GM12878 (cell line): Measurements from ENCODE around the gene MALRD1. TPM values are rescaled to one million over a fixed set of nuclear protein-coding genes. Genes with fewer than 3 reads are reported as not detected.

Source experiments
- ATAC-seq: fragments of 200-7000 bp; cut with Tn5 transposase; 3 replicates; pipeline ENCODE4 v1.9.1; 2020; ENCODE audit warnings: mild to moderate bottlenecking, moderate library complexity
- BruUV-seq: library from RNA; stranded (reverse); fragments of 400-500 nt; replicated peaks from 2 replicates; lab custom pipeline; 2021; lab: Mats Ljungman, UMichigan
- CTCF ChIA-PET: fragments of 300-600 bp; sonication (Branson Sonifier 250); formaldehyde crosslinking; extraction: SDS; loops from one replicate; lab custom pipeline; 2021; ENCODE audit warnings: inconsistent platforms; lab: Yijun Ruan, JAX
- POLR2A ChIA-PET: fragments of 350-600 bp; formaldehyde crosslinking; extraction: SDS; loops from one replicate; lab custom pipeline; 2021; ENCODE audit warnings: inconsistent platforms; lab: Charles Lee
- RAD21 ChIA-PET: fragments of 300-600 bp; sonication (Branson Sonifier 250); formaldehyde crosslinking; loops from one replicate; lab custom pipeline; 2023; ENCODE audit warnings: antibody characterized with exemption; ENCODE audit not compliant: unreplicated experiment; lab: Charles Lee
- SMC1A ChIA-PET: fragments of 300-600 bp; sonication (Branson Sonifier 250); formaldehyde crosslinking; loops from one replicate; lab custom pipeline; 2023; ENCODE audit not compliant: unreplicated experiment, uncharacterized antibody; lab: Charles Lee
- DNase-seq: peaks from one replicate; pipeline ENCODE4 v3.0.0-alpha.2; 2011; ENCODE audit warnings: low read depth, low spot score
- FAIRE-seq: peaks from 3 replicates; lab custom pipeline; 2011; peaks lifted over from hg19 to GRCh38; lab: Jason Lieb, UNC
- H2AFZ ChIP-seq: 2 replicates; pipeline ENCODE4 v1.6.0; 2011; ENCODE audit warnings: low read depth, low read length, control low read depth; ENCODE audit not compliant: control insufficient read depth
- H3K27ac ChIP-seq: 2 replicates; pipeline ENCODE4 v1.5.1; 2011; ENCODE audit warnings: control low read depth; ENCODE audit not compliant: control insufficient read depth, insufficient read depth
- H3K27me3 ChIP-seq, 2 experiments: replicated peaks in 1 of 2; 2 replicates each; pipeline versions ENCODE4 v1.6.0 to v1.6.1; 2011; ENCODE audit warnings: low read length in 1 of 2; ENCODE audit not compliant: control insufficient read depth in 2 of 2, insufficient read depth in 2 of 2
- H3K36me3 ChIP-seq, 2 experiments: 2 replicates each; pipeline ENCODE4 v1.5.1; 2011; ENCODE audit warnings: low read length in 1 of 2; ENCODE audit not compliant: control insufficient read depth in 2 of 2, insufficient read depth in 2 of 2
- H3K4me1 ChIP-seq: 2 replicates; pipeline ENCODE4 v1.6.1; 2011; ENCODE audit warnings: mild to moderate bottlenecking, low read length, moderate library complexity, mixed read lengths; ENCODE audit not compliant: control insufficient read depth, insufficient read depth
- H3K4me2 ChIP-seq: 2 replicates; pipeline ENCODE4 v1.6.0; 2011; ENCODE audit warnings: control low read depth; ENCODE audit not compliant: control insufficient read depth, insufficient read depth
- H3K4me3 ChIP-seq: fragments of 200-600 bp; sonication (generic); 2 replicates; pipeline ENCODE4 v1.5.1; 2016
- H3K79me2 ChIP-seq: 2 replicates; pipeline ENCODE4 v1.6.0; 2011; ENCODE audit warnings: low read length; ENCODE audit not compliant: control insufficient read depth, insufficient read depth
- H3K9ac ChIP-seq: 2 replicates; pipeline ENCODE4 v1.8.0; 2011; ENCODE audit warnings: low read length, control low read depth, mixed read lengths; ENCODE audit not compliant: control insufficient read depth, insufficient read depth
- H3K9me3 ChIP-seq: replicated peaks from 3 replicates; pipeline ENCODE4 v1.5.1; 2011; ENCODE audit warnings: mild to moderate bottlenecking, low read length; ENCODE audit not compliant: control insufficient read depth, insufficient read depth
- H4K20me1 ChIP-seq: 2 replicates; pipeline ENCODE4 v1.6.0; 2011; ENCODE audit not compliant: control insufficient read depth, insufficient read depth
- ASH2L ChIP-seq: fragments of 300-600, 200-600 bp; sonication (generic); IDR thresholded peaks from 2 replicates; pipeline ENCODE4 v1.6.1; 2017; ENCODE audit warnings: low read depth, mild to moderate bottlenecking, borderline replicate concordance
- CEBPB ChIP-seq, 2 experiments: fragments of 150-350 bp in 1 of 2; IDR thresholded peaks; 2 replicates each; pipeline ENCODE4 v1.6.1; 2012 to 2014; ENCODE audit warnings: low read depth in 2 of 2, low read length in 2 of 2, borderline replicate concordance in 1 of 2, inconsistent platforms in 1 of 2
- FOXK2 ChIP-seq: fragments of 450-650 bp; IDR thresholded peaks from 2 replicates; pipeline ENCODE4 v1.6.1; 2017; ENCODE audit warnings: mild to moderate bottlenecking, moderate library complexity
- HCFC1 ChIP-seq: fragments of 150-350 bp; IDR thresholded peaks from 2 replicates; pipeline ENCODE4 v1.6.1; 2014; ENCODE audit warnings: low read length
- NR2C1 ChIP-seq: fragments of 450-650 bp; IDR thresholded peaks from 2 replicates; pipeline ENCODE4 v1.6.1; 2017; ENCODE audit warnings: antibody characterized with exemption, mild to moderate bottlenecking, moderate library complexity
- NRF1 ChIP-seq: conservative IDR thresholded peaks from 2 replicates; pipeline ENCODE4 v1.6.1; 2011; ENCODE audit warnings: mild to moderate bottlenecking, low read depth, low read length, improper control_type of control experiment
- POLR2AphosphoS5 ChIP-seq: IDR thresholded peaks from 2 replicates; pipeline ENCODE4 v1.6.1; 2011; ENCODE audit warnings: mild to moderate bottlenecking, low read length, inconsistent platforms
- RUNX3 ChIP-seq: IDR thresholded peaks from 2 replicates; pipeline ENCODE4 v1.6.1; 2012; ENCODE audit warnings: low read length, inconsistent platforms
- SMAD5 ChIP-seq: IDR thresholded peaks from 2 replicates; pipeline ENCODE4 v1.6.1; 2016; ENCODE audit warnings: antibody characterized with exemption, low read depth
- SMC3 ChIP-seq: IDR thresholded peaks from 2 replicates; pipeline ENCODE4 v1.6.1; 2011; ENCODE audit warnings: low read length, improper control_type of control experiment, borderline replicate concordance
- SREBF2 ChIP-seq: IDR thresholded peaks from 2 replicates; pipeline ENCODE4 v1.6.1; 2012; ENCODE audit warnings: mild to moderate bottlenecking, low read length
- ZNF622 ChIP-seq: fragments of 450-650 bp; IDR thresholded peaks from 2 replicates; pipeline ENCODE4 v1.6.1; 2017; ENCODE audit warnings: mild to moderate bottlenecking, inconsistent platforms
- ZSCAN29 ChIP-seq: fragments of 450-650 bp; IDR thresholded peaks from 2 replicates; pipeline ENCODE4 v1.6.1; 2017; ENCODE audit warnings: mild to moderate bottlenecking, moderate library complexity
- WGBS: methylation state at CpG from one replicate; pipeline ENCODE4 v1.1.6; 2016; ENCODE audit warnings: low lambda C conversion rate; ENCODE audit not compliant: insufficient replicate concordance, insufficient coverage; ENCODE audit errors: missing lambda C conversion rate; 5-methylcytosine and 5-hydroxymethylcytosine counted together
- in situ Hi-C: fragments of 300-500 bp; cut with MboI; formaldehyde crosslinking; loops from 9 replicates; pipeline ENCODE4 v1.14.3; 2018; ENCODE audit warnings: mixed read lengths
- intact Hi-C: fragments of 100-400 bp; cut with micrococcal nuclease; formaldehyde crosslinking; loops from one replicate; pipeline ENCODE4 v1.14.2; 2022; ENCODE audit not compliant: unreplicated experiment
- polyA plus RNA-seq, 11 experiments: library from polyadenylated mRNA; depleted of rRNA in 4 of 11; unstranded in 6 of 11; stranded (reverse) in 5 of 11; fragments of >200 nt; fragmentation: Nextera tagmentation in 4 of 11; fragmentation: Illumina TruSeq in 1 of 11; extraction: Ambion mirVana in 4 of 11; extraction: Trizol in 1 of 11; gene quantifications; 1 replicate in 1 of 11; 2 replicates in 10 of 11; pipeline versions ENCODE4 v1.2.1 to v1.2.3, GENCODE V29; 2011 to 2016; ENCODE audit warnings: inconsistent platforms in 2 of 11, missing spikeins in 2 of 11, low read depth in 1 of 11
- total RNA-seq, 4 experiments: library from RNA; depleted of rRNA in 3 of 4; stranded (reverse); fragments of >200 nt in 3 of 4; fragmentation: Illumina TruSeq in 1 of 4; extraction: Trizol in 1 of 4; gene quantifications; 2 replicates each; pipeline versions ENCODE4 v1.2.1 to v1.2.3, GENCODE V29; 2013 to 2021
- TF ChIP-seq, protein P1 (sequence below): IDR thresholded peaks from 2 replicates; pipeline ENCODE4 v1.6.1; 2012; ENCODE audit warnings: low read length, inconsistent platforms
- TF ChIP-seq, protein P2 (sequence below): IDR thresholded peaks from 2 replicates; pipeline ENCODE4 v1.6.1; 2012; ENCODE audit warnings: low read depth, low read length, improper control_type of control experiment
- TF ChIP-seq, protein P3 (sequence below): IDR thresholded peaks from 2 replicates; pipeline ENCODE4 v1.6.1; 2012; ENCODE audit warnings: mild to moderate bottlenecking, low read depth, low read length
- TF ChIP-seq, protein P4 (sequence below): fragments of 450-650 bp; IDR thresholded peaks from 2 replicates; pipeline ENCODE4 v1.6.1; 2018; ENCODE audit warnings: mild to moderate bottlenecking, low read depth, moderate library complexity; ENCODE audit not compliant: partially characterized antibody

MALRD1 gene
- total and polyA plus RNA-seq, 10 of the 15 experiments (the other 5 are each of a cell fraction or from before 2014, with no cell fraction given) = 0.12 to 6.6 (median 0.26) TPM; not detected in 2

DNA sequence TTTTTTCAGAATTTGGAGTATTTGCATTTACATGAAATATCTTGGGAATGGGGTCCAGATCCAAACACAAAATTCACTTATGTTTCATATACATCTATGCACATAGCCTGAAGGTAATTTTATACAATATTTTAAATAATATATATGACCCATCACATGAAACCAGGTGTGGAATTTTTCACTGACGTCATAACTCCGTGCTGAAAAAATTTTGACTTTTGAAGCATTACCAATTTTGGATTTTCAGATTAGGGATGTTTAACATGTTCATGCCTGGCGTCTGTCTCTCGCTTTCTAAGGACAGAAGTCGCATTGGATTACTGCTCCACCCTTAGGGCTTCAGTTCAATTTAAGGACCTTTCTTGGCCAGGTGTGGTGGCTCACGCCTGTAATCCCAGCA lies 418.1 kb downstream of the MALRD1 start:
- no TSS peak for BruUV-seq
- no peaks in the 10 kb centered on the region for H3K79me2 ChIP-seq
- DNase-seq (no peak), ATAC-seq (no peak), FAIRE-seq (no peak)
- no peak overlapping the region for H3K9ac ChIP-seq
- no peak overlapping the region for H3K4me2 ChIP-seq
- WGBS = 41% methylated on average over 6 of the region's 6 CpGs
- H3K9me3 ChIP-seq = no peaks in the 10 kb centered on the region
- no peaks in the 10 kb centered on the region for H3K4me1 ChIP-seq
- intact Hi-C loops (no loop called here), in situ Hi-C loops (no loop called here)
- no peaks in the 10 kb centered on the region for H3K27me3 ChIP-seq
- TF ChIP-seq ASH2L (no peak), CEBPB (IDR thresholded peaks at IDR 0.05; ENCODE audit: borderline replicate concordance in 1 of 2, low read depth in 2 of 2, low read length in 2 of 2) (no peak), HCFC1 (no peak), ZNF622 (no peak), RUNX3 (no peak), ZSCAN29 (no peak), SMAD5 (no peak), NR2C1 (no peak), SREBF2 (no peak), FOXK2 (no peak), NRF1 (no peak), POLR2AphosphoS5 (no peak), SMC3 (no peak)
- TF ChIP-seq, protein P1, sequence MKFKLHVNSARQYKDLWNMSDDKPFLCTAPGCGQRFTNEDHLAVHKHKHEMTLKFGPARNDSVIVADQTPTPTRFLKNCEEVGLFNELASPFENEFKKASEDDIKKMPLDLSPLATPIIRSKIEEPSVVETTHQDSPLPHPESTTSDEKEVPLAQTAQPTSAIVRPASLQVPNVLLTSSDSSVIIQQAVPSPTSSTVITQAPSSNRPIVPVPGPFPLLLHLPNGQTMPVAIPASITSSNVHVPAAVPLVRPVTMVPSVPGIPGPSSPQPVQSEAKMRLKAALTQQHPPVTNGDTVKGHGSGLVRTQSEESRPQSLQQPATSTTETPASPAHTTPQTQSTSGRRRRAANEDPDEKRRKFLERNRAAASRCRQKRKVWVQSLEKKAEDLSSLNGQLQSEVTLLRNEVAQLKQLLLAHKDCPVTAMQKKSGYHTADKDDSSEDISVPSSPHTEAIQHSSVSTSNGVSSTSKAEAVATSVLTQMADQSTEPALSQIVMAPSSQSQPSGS = no peak
- TF ChIP-seq, protein P2, sequence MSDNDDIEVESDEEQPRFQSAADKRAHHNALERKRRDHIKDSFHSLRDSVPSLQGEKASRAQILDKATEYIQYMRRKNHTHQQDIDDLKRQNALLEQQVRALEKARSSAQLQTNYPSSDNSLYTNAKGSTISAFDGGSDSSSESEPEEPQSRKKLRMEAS = no peak
- TF ChIP-seq, protein P3, sequence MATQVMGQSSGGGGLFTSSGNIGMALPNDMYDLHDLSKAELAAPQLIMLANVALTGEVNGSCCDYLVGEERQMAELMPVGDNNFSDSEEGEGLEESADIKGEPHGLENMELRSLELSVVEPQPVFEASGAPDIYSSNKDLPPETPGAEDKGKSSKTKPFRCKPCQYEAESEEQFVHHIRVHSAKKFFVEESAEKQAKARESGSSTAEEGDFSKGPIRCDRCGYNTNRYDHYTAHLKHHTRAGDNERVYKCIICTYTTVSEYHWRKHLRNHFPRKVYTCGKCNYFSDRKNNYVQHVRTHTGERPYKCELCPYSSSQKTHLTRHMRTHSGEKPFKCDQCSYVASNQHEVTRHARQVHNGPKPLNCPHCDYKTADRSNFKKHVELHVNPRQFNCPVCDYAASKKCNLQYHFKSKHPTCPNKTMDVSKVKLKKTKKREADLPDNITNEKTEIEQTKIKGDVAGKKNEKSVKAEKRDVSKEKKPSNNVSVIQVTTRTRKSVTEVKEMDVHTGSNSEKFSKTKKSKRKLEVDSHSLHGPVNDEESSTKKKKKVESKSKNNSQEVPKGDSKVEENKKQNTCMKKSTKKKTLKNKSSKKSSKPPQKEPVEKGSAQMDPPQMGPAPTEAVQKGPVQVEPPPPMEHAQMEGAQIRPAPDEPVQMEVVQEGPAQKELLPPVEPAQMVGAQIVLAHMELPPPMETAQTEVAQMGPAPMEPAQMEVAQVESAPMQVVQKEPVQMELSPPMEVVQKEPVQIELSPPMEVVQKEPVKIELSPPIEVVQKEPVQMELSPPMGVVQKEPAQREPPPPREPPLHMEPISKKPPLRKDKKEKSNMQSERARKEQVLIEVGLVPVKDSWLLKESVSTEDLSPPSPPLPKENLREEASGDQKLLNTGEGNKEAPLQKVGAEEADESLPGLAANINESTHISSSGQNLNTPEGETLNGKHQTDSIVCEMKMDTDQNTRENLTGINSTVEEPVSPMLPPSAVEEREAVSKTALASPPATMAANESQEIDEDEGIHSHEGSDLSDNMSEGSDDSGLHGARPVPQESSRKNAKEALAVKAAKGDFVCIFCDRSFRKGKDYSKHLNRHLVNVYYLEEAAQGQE = no peak
- TF ChIP-seq, protein P4, sequence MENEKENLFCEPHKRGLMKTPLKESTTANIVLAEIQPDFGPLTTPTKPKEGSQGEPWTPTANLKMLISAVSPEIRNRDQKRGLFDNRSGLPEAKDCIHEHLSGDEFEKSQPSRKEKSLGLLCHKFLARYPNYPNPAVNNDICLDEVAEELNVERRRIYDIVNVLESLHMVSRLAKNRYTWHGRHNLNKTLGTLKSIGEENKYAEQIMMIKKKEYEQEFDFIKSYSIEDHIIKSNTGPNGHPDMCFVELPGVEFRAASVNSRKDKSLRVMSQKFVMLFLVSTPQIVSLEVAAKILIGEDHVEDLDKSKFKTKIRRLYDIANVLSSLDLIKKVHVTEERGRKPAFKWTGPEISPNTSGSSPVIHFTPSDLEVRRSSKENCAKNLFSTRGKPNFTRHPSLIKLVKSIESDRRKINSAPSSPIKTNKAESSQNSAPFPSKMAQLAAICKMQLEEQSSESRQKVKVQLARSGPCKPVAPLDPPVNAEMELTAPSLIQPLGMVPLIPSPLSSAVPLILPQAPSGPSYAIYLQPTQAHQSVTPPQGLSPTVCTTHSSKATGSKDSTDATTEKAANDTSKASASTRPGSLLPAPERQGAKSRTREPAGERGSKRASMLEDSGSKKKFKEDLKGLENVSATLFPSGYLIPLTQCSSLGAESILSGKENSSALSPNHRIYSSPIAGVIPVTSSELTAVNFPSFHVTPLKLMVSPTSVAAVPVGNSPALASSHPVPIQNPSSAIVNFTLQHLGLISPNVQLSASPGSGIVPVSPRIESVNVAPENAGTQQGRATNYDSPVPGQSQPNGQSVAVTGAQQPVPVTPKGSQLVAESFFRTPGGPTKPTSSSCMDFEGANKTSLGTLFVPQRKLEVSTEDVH = no peak
- H2AFZ ChIP-seq = no peak overlapping the region
- no peaks in the 10 kb centered on the region for H4K20me1 ChIP-seq
- SMC1A ChIA-PET = no interaction called here
- no peak overlapping the region for H3K4me3 ChIP-seq
- H3K27ac ChIP-seq = no peak overlapping the region
- CTCF ChIA-PET = no interaction called here
- H3K36me3 ChIP-seq = no peaks in the 10 kb centered on the region
- RAD21 ChIA-PET = no interaction called here
- POLR2A ChIA-PET = no interaction called here
